Activated gamma-delta T cell treated with anti-CD3 and anti-CD28 coated beads, Interleukin-2, amount 50 U/mL, for 16 hours (primary cell): Measurements from ENCODE around the gene CRTC1.
"Not testable (repeated sequence)": the region's sequence is repeated elsewhere in the genome, so short reads cannot be mapped to it uniquely, and the experiment has no call there.

ENCODE experiments used
- DNase-seq: peaks from one replicate; pipeline ENCODE4 v3.0.0-alpha.2; 2020; ENCODE audit warnings: low read depth

The CRTC1 gene

GRCh38 chr19:18729933-18730530, 46.6 kb downstream of the CRTC1 start:
- DNase-seq: no peak

DNA sequence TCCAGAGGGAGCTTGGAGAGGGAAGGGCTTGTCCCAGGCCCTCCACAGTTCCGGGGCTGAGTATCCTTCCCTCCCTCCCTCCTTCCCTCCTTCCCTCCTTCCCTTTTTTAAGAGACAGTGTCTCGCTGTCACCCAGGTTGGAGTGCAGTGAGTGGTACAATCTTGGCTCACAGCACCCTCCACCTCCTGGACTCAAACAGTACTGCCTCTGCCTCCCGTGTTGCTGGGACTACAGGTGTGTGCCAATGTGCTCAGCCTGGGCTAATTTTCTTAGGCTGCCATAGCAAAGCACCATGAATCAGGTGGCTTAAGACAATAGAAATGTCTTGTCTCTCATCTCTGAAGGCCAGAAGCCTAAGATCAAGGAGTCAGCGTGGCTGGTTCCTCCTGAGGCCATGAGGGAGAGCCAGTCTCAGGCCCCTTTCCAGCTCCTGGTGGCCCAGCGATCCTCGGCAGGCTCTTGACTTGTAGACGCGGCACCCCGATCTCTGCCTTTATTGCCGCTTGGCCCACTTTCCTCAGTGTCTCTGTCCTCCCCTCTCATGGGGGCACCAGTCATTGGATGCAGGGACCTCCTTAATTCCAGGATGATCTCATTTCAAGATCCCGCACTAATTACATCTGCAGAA, 47.5 kb downstream of the CRTC1 start:
- no peak for DNase-seq

DNA sequence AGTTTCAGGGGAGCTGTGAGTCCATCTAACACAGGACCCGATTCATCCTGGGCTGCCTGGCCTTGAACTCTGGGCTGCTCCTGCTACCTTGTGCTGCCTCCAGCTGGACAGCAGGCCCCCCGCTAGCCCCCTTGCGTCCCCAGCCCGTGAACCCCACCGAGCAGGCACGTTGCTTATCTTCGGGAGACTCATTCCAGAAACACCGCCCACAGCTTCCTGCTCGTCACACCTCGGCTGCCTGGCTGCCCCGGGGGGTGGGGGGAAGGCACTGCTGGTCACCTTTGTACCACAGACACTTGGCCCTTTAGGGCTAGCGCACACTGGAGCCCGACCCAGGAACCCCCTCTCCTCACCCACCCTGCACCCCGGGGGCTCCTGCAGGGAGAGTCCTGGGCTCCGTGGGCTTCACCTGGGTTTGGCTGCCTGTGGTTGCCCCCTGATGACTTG, 48.1 kb downstream of the CRTC1 start:
- no peak for DNase-seq

DNA sequence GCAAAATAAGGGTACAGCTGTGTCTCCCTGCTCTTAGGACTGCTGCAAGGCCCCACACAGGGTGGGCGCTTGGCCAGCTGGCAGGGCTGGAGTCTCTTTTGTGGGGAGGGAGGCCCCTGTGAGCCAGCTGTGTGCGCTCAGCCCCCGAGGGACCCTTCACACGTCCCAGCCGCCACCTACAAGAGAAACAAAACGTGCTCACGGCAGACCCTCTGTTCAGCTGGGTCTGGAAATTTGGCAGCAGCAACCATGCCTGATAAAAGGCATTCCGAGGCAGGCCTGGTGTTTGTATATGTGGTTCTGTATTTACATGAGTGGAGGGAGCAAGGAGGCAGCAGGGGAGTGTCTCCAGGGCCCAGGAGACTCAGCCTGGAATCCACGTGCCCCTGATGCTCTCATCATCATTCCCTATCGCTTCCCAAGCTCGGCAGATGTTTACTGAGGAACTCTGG, 49.7 kb downstream of the CRTC1 start:
- DNase-seq: no peak

- not testable (repeated sequence) for DNase-seq
Measured at GRCh38 chr19:18733762-18734332, 50.4 kb downstream of the CRTC1 start.

DNA sequence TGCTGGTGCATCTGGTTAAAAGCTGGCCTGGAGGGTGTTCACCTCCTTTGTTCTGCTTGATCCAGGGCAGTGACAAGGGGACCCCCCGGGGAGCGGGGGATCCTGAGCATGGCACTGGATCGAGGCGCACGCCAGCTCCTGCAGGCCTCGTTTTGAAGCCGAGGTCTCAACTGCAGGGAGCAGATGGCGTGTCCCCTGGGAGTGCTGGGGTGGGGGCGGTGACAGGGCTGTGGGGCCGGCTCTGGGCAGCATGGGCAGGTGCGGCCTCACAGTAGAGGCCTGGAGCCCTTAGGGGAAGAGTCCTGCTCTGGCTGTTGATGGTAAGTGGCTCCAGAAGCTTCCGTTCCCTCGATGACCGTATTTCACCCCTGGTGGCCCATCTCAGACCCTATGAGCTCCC, 51.8 kb downstream of the CRTC1 start:
- no peak for DNase-seq

DNA sequence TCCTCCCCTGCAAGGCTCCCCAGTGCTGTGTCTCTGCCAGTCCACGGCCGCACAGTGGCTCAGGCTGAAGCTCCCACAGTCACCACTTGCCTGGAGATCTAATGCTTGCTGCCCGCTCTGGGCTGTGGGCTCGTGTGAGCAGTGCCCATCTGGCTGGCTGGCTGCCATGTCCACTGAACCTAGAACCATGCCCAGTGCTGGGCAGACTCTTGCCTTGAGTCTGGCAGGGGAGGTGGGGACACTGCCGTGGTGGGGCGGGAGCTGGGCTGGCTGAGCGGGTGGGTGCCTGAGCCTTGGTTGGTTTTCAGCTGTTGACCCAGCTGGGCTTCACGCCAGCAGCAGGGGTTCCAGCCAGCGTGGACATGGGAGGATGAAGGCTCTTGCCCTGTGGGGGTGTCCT, 52.3 kb downstream of the CRTC1 start:
- DNase-seq: no peak

DNA sequence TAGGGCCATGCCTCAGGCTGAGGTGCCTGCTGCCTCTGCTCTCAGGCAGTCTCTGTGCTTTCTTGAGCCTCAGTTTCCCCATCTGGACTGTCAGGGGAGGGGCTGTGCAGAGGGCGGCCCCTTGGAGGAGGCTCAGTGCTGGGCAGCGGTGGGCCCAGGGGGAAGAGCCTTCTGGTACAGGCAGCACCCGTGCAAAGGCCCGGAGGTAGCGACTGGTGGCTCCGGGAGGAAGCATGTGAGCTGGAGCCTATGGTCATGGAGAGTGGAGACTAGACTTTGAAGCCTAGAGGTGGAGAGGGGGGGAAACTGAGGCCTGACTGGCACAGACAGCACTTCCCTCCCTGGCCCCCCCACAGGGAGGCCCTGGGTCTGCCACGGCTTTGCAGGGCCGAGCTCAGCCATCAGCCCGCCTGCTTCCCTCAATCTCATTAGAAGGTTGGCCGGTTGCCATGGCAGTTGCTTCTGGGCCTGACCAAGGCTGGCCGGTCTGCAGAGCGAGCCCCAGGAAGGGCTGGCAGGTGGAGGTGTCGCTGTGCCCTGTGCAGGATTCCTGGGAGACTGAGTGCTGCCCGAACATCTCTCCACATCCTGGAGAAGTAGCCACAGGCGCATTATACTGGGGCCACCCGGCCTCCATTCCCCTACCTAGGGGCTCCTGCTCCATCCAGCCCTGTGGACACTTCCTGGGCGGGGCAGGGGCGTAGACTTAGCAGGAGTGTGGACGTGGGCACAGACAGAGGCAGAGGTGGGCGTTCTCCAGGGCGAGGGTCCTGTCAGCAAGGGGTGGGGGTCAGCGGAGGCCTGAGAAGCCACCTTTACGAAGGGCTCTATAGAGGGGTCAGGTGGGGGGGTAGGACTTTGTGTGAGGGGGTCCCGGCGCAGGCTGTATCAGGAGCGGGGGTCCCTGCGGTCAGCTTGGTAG, 53.2 kb downstream of the CRTC1 start:
- no peak for DNase-seq

DNA sequence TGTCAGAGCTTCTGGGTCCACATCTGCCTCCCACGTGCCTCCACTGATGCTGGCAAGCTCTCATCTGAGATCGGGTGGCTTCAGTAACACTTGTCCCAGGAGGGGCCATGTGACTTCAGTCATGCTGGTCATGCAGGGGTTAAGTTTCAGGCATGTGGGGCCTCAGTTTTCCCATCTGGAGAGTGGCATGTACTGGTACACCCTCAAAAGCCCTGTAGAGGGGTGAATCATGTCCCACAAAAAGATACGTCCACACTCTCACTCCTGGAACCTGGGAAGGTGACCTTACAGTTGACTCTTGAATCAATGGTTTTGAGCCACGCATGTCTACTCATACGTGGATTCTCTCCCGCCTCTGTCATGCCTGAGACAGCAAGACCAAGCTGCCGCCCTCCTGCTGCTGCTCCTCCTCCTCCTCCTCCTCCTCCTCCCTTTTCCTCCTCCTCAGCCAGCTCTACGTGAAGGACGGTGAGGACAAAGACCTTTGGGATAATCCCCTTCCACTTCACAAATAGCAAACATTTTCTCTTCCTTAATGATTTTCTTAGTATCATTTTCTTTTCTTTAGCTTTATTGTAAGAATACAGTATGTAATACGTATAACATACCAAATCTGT, 54.0 kb downstream of the CRTC1 start:
- DNase-seq: no peak

GRCh38 chr19:18737954-18738351, 54.5 kb downstream of the CRTC1 start:
- DNase-seq: no peak

- no peak for DNase-seq
Measured at GRCh38 chr19:18738961-18739690, 55.6 kb downstream of the CRTC1 start.

DNA sequence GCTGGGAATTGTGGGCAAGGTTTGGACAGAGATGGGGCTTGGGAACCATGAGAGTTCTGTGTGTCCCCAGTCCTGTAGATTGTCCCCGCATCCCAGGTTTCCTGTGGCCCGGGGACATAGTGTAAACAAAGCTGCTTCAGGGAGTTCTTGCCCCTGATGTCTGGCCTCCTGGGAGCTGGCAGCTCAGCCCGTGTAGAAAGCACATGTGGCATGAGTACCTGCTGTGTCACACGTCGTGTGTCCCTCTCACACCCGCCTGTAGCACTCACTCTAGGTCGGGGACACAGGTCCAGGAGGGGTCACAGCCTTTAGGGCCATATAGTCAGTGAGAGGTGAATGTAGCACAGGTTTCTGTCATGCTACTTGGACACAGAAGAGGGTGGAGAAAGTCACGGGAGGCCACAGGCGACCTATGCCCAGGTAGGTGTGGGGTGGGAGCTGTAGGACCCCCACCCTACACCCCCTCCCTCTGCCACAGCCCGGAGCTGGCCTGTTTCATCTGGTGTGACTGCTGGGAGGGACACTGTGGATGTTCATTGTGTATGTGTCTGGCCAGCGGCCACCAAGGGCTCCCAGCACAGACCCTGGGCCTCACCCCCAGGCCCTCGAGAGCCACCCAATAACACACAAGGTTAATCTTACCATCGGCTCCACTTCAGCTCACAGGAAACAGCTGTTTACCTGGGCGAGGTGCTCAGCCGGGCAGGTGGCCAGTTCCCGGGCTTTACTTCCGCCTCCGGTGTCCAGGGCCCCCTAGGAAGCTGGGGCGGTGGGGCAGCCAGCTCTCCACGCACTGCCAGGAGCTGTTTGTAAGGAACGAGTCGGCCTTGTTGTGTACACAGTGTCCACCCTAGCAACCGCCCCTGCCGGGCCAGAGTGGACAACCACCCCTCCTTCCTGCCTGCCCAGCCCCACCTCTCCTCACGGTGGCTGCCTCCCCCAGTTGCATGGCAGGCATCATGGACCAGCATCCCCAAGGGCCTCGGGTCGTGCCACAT, 57.9 kb downstream of the CRTC1 start:
- no peak for DNase-seq

DNA sequence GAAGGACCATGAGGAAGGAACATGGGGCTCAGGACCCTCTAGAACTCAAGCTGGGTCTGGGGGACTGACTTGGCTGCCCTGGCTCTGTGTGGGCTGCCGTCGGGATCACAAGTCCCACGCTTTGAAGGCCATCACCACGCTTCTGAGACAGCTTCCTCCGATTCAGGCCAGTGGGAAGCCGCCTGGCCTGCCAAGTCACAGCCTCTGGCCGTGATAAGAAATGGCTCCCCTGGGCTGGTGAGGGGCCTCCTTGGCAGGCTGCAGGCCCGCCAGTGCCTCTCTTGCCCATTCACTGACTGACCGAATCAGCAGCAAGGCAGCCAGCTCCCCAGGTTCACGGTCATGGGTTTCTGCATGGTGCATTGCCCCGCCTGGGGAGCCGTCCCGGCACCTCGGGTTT, 58.8 kb downstream of the CRTC1 start:
- no peak for DNase-seq

GRCh38 chr19:18742838-18743783, 59.6 kb downstream of the CRTC1 start:
- no peak for DNase-seq

DNA sequence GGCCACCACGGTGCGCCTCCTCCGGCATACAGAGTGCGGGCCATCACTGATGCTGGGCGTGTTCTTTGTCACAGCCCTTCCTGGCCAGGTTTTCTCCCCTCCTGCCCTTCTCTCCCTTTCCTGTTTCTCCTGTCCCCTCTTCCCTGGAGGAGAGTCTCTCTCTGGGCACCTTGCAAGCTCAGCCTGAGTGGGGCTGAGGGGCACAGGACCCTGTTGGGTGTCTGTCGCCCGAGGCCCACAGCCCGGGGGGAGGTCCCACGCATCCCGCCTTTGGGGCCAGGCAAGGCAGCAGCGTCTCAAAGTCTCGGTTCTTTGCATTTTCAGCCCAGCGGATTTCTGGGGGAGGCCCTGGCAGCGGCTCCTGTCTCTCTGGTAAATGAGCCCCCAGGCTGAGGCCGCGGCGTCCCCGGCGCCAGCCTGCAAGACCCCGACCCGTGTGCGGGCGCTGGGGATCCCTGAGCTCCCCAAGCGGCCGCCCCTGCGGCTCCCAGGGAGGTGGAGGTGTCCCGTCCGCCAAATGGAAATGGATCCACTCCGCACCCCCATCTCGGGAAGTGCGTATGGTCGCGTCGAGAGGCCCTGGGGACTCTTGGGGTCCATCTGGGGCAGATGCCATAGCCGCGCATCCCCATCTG, 60.4 kb downstream of the CRTC1 start:
- DNase-seq: no peak

DNA sequence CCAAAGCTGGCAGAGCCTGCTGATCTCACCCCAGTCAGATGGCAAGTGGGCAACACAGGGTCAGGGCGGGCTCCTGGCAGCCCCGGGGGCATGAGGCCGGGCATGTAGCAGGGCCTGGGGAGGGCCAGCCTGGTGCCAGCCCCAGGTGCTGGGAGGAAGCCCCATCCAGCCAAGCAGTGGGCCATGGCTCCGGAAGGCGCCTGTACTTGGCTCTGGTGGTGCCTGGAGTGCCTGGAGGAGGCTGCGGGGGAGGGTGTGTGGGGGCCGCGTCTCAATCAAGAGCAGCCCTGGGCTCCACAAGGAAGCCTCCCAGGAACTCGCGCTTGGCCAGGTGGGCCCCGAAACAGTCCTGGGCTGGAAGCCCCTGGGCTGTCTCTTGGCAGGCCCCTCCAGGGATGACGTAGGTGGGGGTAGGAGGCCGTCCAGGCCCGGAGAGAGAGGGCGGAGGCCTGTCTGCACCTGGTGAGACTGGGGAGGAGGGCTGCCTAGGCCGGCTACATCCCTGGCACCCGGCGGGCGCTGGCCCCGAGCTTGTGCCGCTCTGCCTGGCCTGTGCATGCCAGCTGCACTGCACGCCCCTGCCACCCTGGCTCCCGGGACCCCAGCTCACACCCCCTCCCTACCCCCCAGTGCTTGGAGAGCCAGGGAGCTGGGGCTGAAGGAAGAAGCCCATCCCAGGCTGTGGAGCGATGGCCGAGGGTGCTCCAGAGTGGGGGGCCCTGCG, 61.7 kb downstream of the CRTC1 start:
- no peak for DNase-seq

GRCh38 chr19:18745931-18746330, 62.5 kb downstream of the CRTC1 start:
- no peak for DNase-seq
